ENCODE results near the gene TAOK3. TPM values are rescaled to one million over a fixed set of nuclear protein-coding genes. Genes with fewer than 3 reads are reported as not detected.

The TAOK3 gene
- total and polyA plus RNA-seq, 9 of the 15 experiments (the other 6 are each of a cell fraction or from before 2014, with no cell fraction given) = 24.3 to 83.5 (median 47.1) TPM

GRCh38 chr12:118135788-118136558 lies 236.7 kb downstream of the TAOK3 start, which contains the start of gene PEBP1:
TSS of gene PEBP1 (plus strand) at chr12:118136124. CDS start at chr12:118136210, 86 bp downstream.
- ChIA-PET POLR2A (interaction anchor here (0.7 to 2.8 kb wide), 10 partner anchors 12 to 261 kb away, joined by 3 to 19 read pairs (median 4); partner anchors contain the start of gene TAOK3), CTCF (ENCODE audit: low intra/inter-chr PET ratio) (no interaction called here)
- no TSS peak for BruUV-seq (replicated peaks)
- Histone ChIP-seq H3K27me3 (ENCODE audit: control insufficient read depth in 2 of 2, insufficient read depth in 2 of 2, low read length in 2 of 2) (no peaks in the 10 kb centered on the region), H3K9me3 (replicated peaks; ENCODE audit: control insufficient read depth, insufficient read depth, low read depth, low read length) (no peaks in the 10 kb centered on the region), H4K20me1 (replicated peaks; ENCODE audit: control insufficient read depth, insufficient read depth, low read length) (no peaks in the 10 kb centered on the region; the same call in 1 of the 2 replicates), H3K9me1 (ENCODE audit: control insufficient read depth, insufficient read depth, low read length) (no peaks in the 10 kb centered on the region), H3K27ac (ENCODE audit: extremely low read depth, low read depth, low read length) (peak within 1 kb of the TSS; percentile 77), H3K4me1 (replicated peaks in 1 of 2; ENCODE audit: control insufficient read depth in 2 of 2, insufficient read depth in 2 of 2, low read length in 2 of 2) (peaks cover 2 to 27% of the 10 kb centered on the region in 2 experiments; a peak in 3 of 5 replicates), H2AFZ (ENCODE audit: low read depth, low read length) (peak within 1 kb of the TSS; percentile 84), H3K36me3 (ENCODE audit: control insufficient read depth, insufficient read depth, low read length) (peaks cover 34% of the 10 kb centered on the region), H3K4me3 (peak within 1 kb of the TSS; percentile 80), H3K79me2 (ENCODE audit: control insufficient read depth, insufficient read depth, low read length) (peaks cover 33% of the 10 kb centered on the region), H3K4me2 (ENCODE audit: insufficient read depth, low read length) (peak within 1 kb of the TSS; percentile 87), H3K9ac (ENCODE audit: insufficient read depth in 1 of 2, low read depth in 2 of 2, low read length in 2 of 2) (peak within 1 kb of the TSS; percentile 86 to 100)
- peak; percentile 87 for FAIRE-seq
- intact Hi-C loops (cut with micrococcal nuclease) = no loop called here
- DNase-seq (ENCODE audit: extremely low read depth in 1 of 4, low spot score in 3 of 4) = peak; percentile 93 to 98 (median 97)
- in situ Hi-C loops (cut with MboI) = no loop called here
- WGBS (ENCODE audit: insufficient coverage, low coverage, missing lambda C conversion rate) = under 1% methylated on average over 53 of the region's 70 CpGs
- ATAC-seq = peak; percentile 99
- TF ChIP-seq HES1 (IDR thresholded peaks at IDR 0.05; ENCODE audit: low read depth) = no peak
- TF ChIP-seq KLF6 (CRISPR knock-in tag; IDR thresholded peaks at IDR 0.05; ENCODE audit: borderline replicate concordance) = no peak
- peak; percentile 80 for TF ChIP-seq PRMT5 (CRISPR knock-in tag; IDR thresholded peaks at IDR 0.05)
- TF ChIP-seq FOXP4 (CRISPR knock-in tag; IDR thresholded peaks at IDR 0.05; ENCODE audit: borderline replicate concordance) = peak; percentile 19; the same call in 1 of the 2 replicates
- TF ChIP-seq PRDM10 (IDR thresholded peaks at IDR 0.05; ENCODE audit: partially characterized antibody) = peak; percentile 5
- 0 out of 2 replicates have a peak, but pooled peaks have one; percentile 68 for TF ChIP-seq ZNF282 (CRISPR knock-in tag; IDR thresholded peaks at IDR 0.05)
- TF ChIP-seq U2AF2 (optimal IDR thresholded peaks at IDR 0.05; ENCODE audit: low read depth, low read length) = no peak
- TF ChIP-seq NCOA4 (IDR thresholded peaks at IDR 0.05; ENCODE audit: partially characterized antibody) = no peak
- TF ChIP-seq ZBTB33 (CRISPR knock-in tag; IDR thresholded peaks at IDR 0.05) = peak; percentile 45; the same call in 1 of the 2 replicates

Data from K562 (cell line).